SK-N-MC (cell line): ENCODE results near the gene DTNA.

Source experiments
- EZH2 ChIP-seq: fragments of 200-600 bp; sonication (generic); IDR thresholded peaks from one replicate; pipeline ENCODE4 v1.6.1; 2017; ENCODE audit warnings: antibody characterized with exemption
- POLR2AphosphoS5 ChIP-seq: IDR thresholded peaks from 2 replicates; pipeline ENCODE4 v1.6.1; 2012; ENCODE audit warnings: mild to moderate bottlenecking, low read depth, low read length, borderline replicate concordance

DNA sequence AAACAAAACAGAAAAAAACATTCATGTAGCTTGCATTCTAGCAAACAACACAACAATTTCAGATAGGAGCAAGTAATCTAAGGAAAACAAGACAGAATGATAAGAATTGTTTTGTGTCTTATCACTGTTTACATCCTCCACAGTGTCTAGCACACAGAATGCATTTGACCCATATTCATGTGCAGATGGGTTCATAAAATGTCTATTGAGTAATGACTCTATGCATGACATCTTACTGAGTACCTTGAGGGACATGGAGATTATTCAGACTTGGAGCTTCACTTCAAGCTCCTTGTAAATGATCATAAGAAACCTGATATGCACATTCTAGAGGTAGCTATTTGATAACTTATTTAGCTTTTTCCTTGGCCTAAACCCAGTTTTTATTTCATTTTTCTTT, 69.0 kb downstream of the DTNA start:
- TF ChIP-seq EZH2 (no peak), POLR2AphosphoS5 (no peak)
